ENCODE data around the gene USP30.

The USP30 gene

DNA sequence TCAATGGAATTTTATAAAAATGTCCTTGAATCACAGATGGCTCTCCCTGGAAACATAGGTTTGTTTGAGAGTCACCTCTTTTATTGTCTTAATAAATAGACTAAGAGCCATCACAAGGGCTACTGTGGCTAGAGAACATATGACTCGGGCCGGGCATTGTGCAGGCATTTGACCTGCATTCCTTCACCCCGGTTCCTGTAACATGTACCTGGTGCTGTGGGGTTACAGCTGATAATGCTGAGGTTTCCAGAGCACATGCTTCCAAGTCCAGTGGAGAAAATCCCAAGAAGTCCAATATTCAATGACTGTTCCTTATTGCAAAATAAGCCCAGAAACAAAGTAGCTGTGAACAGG, 63.0 kb downstream of the USP30 start:
- Histone ChIP-seq H3K4me2 (peak overlapping the region; percentile 29), H3K36me3 (ENCODE audit: insufficient read depth) (no peaks in the 10 kb centered on the region), H3K4me1 (ENCODE audit: low read depth, poor library complexity, severe bottlenecking) (peaks cover 18% of the 10 kb centered on the region), H3K79me2 (ENCODE audit: insufficient read depth, low read depth) (no peaks in the 10 kb centered on the region), H3K27me3 (ENCODE audit: insufficient read depth, low read depth) (no peaks in the 10 kb centered on the region), H4K20me1 (ENCODE audit: insufficient read depth) (no peaks in the 10 kb centered on the region), H2AFZ (ENCODE audit: low read depth) (no peak overlapping the region), H3K4me3 (IDR thresholded peaks at IDR 0.05; ENCODE audit: insufficient read depth, low read depth, low read length) (no peak overlapping the region), H3K27ac (no peak overlapping the region), H3K9ac (no peak overlapping the region)
- TF ChIP-seq, protein P1, sequence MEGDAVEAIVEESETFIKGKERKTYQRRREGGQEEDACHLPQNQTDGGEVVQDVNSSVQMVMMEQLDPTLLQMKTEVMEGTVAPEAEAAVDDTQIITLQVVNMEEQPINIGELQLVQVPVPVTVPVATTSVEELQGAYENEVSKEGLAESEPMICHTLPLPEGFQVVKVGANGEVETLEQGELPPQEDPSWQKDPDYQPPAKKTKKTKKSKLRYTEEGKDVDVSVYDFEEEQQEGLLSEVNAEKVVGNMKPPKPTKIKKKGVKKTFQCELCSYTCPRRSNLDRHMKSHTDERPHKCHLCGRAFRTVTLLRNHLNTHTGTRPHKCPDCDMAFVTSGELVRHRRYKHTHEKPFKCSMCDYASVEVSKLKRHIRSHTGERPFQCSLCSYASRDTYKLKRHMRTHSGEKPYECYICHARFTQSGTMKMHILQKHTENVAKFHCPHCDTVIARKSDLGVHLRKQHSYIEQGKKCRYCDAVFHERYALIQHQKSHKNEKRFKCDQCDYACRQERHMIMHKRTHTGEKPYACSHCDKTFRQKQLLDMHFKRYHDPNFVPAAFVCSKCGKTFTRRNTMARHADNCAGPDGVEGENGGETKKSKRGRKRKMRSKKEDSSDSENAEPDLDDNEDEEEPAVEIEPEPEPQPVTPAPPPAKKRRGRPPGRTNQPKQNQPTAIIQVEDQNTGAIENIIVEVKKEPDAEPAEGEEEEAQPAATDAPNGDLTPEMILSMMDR (conservative IDR thresholded peaks at IDR 0.05; ENCODE audit: low read depth, low read length) = no peak

DNA sequence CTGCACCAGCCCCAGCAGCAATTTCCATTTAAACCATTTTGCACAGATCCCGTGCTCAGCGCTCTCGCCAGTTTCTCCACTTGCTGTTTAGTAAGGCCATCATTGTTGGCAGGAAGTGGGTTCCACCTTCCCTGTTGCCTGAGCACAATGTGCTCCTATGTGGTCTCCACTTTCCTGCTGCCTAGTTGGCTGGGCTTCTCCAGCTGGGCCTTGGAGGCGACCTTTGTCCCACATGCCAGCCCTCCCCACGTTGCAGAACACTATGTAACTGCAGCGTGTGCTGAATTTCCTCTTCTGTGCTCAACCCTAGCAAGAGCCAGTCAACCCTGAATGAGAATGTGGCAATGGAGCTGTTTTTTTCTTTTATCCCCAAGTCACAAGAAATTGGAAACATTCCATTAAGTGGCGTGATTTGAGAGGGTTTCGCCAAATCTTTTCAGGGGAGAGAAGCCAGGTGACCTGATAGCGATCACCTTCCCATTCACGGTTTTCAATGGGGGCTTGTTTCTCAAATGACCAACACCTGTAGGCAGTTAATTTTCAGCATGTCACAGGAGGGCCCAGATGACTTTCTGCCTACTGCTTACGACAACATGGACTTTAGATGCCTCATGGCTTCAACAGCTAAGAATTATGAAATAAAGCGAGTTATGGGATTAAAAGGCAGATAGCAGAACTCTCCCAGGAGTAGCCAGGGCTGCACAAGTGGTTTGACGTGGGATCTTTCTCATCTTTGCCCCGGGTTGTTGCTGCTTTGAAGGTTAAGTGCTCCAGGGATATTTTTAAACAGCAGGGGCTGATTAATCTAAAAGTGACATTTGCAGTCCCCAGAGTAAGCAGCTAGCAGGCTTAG, 63.6 kb downstream of the USP30 start, which contains the start of gene ACACB:
ACACB (plus strand) TSS at position 830 of the 853 bp plus-strand sequence. CDS start 22,819 bp downstream, outside the sequence.
- no peaks in the 10 kb centered on the region for H3K27me3 ChIP-seq (ENCODE audit: insufficient read depth, low read depth)
- H3K9ac ChIP-seq = no peak within 1 kb of the TSS
- H3K27ac ChIP-seq = no peak within 1 kb of the TSS
- no peak within 1 kb of the TSS for H3K4me3 ChIP-seq (IDR thresholded peaks at IDR 0.05; ENCODE audit: insufficient read depth, low read depth, low read length)
- no peak within 1 kb of the TSS for H2AFZ ChIP-seq (ENCODE audit: low read depth)
- no peaks in the 10 kb centered on the region for H3K79me2 ChIP-seq (ENCODE audit: insufficient read depth, low read depth)
- no peak within 1 kb of the TSS for H3K4me2 ChIP-seq
- H4K20me1 ChIP-seq (ENCODE audit: insufficient read depth) = no peaks in the 10 kb centered on the region
- TF ChIP-seq, protein P1 (conservative IDR thresholded peaks at IDR 0.05; ENCODE audit: low read depth, low read length) = no peak
- H3K36me3 ChIP-seq (ENCODE audit: insufficient read depth) = no peaks in the 10 kb centered on the region
- H3K4me1 ChIP-seq (ENCODE audit: low read depth, poor library complexity, severe bottlenecking) = peaks cover 18% of the 10 kb centered on the region

DNA sequence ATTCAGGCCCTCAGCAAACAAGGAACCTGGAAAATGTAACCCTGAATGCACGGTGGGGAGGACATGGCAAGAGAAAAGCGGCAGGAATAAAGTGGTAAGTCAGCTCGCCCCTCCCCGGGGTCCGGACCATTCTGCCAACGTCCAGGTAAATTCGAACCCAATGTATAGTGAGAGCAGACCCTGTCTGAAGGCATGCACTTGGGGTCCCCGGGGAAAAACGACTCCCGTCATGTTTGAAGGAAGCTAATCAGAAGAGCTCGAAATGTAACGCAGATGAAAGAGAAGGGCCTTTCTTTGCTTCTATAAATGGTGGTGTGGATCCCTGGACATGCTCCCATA, 64.2 kb downstream of the USP30 start:
- Histone ChIP-seq H3K4me1 (ENCODE audit: low read depth, poor library complexity, severe bottlenecking) (peaks cover 18% of the 10 kb centered on the region), H3K4me3 (IDR thresholded peaks at IDR 0.05; ENCODE audit: insufficient read depth, low read depth, low read length) (no peak overlapping the region), H3K36me3 (ENCODE audit: insufficient read depth) (no peaks in the 10 kb centered on the region), H3K79me2 (ENCODE audit: insufficient read depth, low read depth) (no peaks in the 10 kb centered on the region), H4K20me1 (ENCODE audit: insufficient read depth) (no peaks in the 10 kb centered on the region), H3K4me2 (no peak overlapping the region), H2AFZ (ENCODE audit: low read depth) (no peak overlapping the region), H3K9ac (no peak overlapping the region), H3K27me3 (ENCODE audit: insufficient read depth, low read depth) (no peaks in the 10 kb centered on the region), H3K27ac (no peak overlapping the region)
- TF ChIP-seq, protein P1 (conservative IDR thresholded peaks at IDR 0.05; ENCODE audit: low read depth, low read length) = no peak

DNA sequence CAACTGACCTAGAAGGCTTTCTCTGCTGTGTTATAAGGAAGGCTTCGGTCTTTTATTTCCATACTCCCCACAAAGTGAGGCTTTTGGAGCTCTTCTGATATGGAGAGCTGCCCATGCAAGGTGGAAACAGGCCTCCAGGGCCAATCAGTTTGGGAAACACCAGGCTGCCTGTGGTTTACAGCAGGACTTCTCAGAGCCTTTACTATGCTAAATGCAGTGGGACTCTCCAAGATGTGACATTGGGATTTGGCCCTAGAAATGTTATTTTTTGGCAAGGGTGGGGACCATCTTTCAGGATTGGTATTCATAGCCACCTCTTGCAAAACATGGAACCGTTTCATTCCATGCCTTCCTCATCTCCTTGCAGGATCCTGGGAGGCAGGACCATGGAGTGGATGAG, 67.7 kb downstream of the USP30 start:
- Histone ChIP-seq H3K4me2 (no peak overlapping the region), H2AFZ (ENCODE audit: low read depth) (no peak overlapping the region), H4K20me1 (ENCODE audit: insufficient read depth) (no peaks in the 10 kb centered on the region), H3K79me2 (ENCODE audit: insufficient read depth, low read depth) (no peaks in the 10 kb centered on the region), H3K36me3 (ENCODE audit: insufficient read depth) (no peaks in the 10 kb centered on the region), H3K27ac (no peak overlapping the region), H3K9ac (no peak overlapping the region), H3K4me3 (IDR thresholded peaks at IDR 0.05; ENCODE audit: insufficient read depth, low read depth, low read length) (no peak overlapping the region), H3K4me1 (ENCODE audit: low read depth, poor library complexity, severe bottlenecking) (peaks cover 9% of the 10 kb centered on the region), H3K27me3 (ENCODE audit: insufficient read depth, low read depth) (no peaks in the 10 kb centered on the region)
- TF ChIP-seq, protein P1 (conservative IDR thresholded peaks at IDR 0.05; ENCODE audit: low read depth, low read length) = no peak

Measured in KMS-11 (cell line).